ENCODE results near the gene COG5. TPM values are rescaled to one million over a fixed set of nuclear protein-coding genes. Genes with fewer than 3 reads are reported as not detected.

COG5 gene
- total and polyA plus RNA-seq, 2 of the 4 experiments (the other 2 are of a cell fraction): 18.5 to 27.4 TPM

- 100% methylated on average over 2 of the region's 5 CpGs; no CpG with 5 or more reads in 1 of the 2 experiments for WGBS, 2 experiments (ENCODE audit: extremely low coverage in 2 of 2, insufficient read length in 1 of 2)
- CTCF ChIA-PET: no interaction called here
Measured at GRCh38 chr7:107427462-107427861, 136.3 kb downstream of the COG5 start.

More at GRCh38 chr7:107427462-107427861, 136.3 kb downstream of the COG5 start:
- Histone ChIP-seq H2AFZ (replicated peaks; ENCODE audit: low read length, poor library complexity) (no peak overlapping the region), H3K56ac (ENCODE audit: extremely low read depth, insufficient read depth, low read length) (no peak overlapping the region), H4K8ac (ENCODE audit: low read depth in 2 of 2, low read length in 2 of 2) (no peak overlapping the region), H3K4me1 (ENCODE audit: control insufficient read depth, insufficient read depth, low read length) (no peaks in the 10 kb centered on the region), H2BK15ac (ENCODE audit: low read depth, low read length) (no peak overlapping the region), H2BK120ac (ENCODE audit: low read depth, low read length) (no peak overlapping the region), H3K4ac (ENCODE audit: low read depth, low read length) (no peak overlapping the region), H3K23ac (ENCODE audit: low read depth, low read length) (no peak overlapping the region), H4K91ac (ENCODE audit: insufficient read depth, low read depth, low read length) (no peak overlapping the region), H3K9ac (ENCODE audit: low read depth, low read length) (no peak overlapping the region), H3K4me2 (ENCODE audit: low read depth, low read length) (no peak overlapping the region), H3K36me3 (ENCODE audit: control insufficient read depth, insufficient read depth, low read length) (no peaks in the 10 kb centered on the region), H3K79me1 (ENCODE audit: low read depth in 1 of 2, low read length in 2 of 2) (peaks cover 3 to 24% of the 10 kb centered on the region in 2 experiments; a peak in 3 of 4 replicates), H3K18ac (ENCODE audit: low read depth, low read length) (no peak overlapping the region), H2BK20ac (ENCODE audit: low read depth, low read length) (no peak overlapping the region), H2AK9ac (replicated peaks; ENCODE audit: low read depth, low read length, poor library complexity) (peak overlapping the region; percentile 72), H4K20me1 (ENCODE audit: insufficient read depth, low read length) (no peaks in the 10 kb centered on the region; the same call in 1 of the 2 replicates), H3K27ac (ENCODE audit: insufficient read depth, low read length) (no peak overlapping the region), H3K14ac (replicated peaks; ENCODE audit: low read depth, low read length) (no peak overlapping the region), H3K27me3 (ENCODE audit: control insufficient read depth, insufficient read depth, low read length) (no peaks in the 10 kb centered on the region), H2BK5ac (ENCODE audit: low read depth, low read length, poor library complexity, severe bottlenecking) (no peak overlapping the region), H2AK5ac (ENCODE audit: low read depth, low read length) (no peak overlapping the region), H3K9me3 (ENCODE audit: control insufficient read depth, insufficient read depth, low read length) (no peaks in the 10 kb centered on the region), H3K9me1 (ENCODE audit: insufficient read depth, low read length) (peaks cover 5% of the 10 kb centered on the region; the same call in 1 of the 2 replicates), H3K4me3 (ENCODE audit: insufficient read depth, low read depth, low read length) (no peak overlapping the region), H4K5ac (ENCODE audit: low read depth, low read length) (no peak overlapping the region)
- ATAC-seq (ENCODE audit: low read depth) (no peak), DNase-seq (no peak)
- no TSS peak for BruUV-seq (replicated peaks)
- TF ChIP-seq MAZ (IDR thresholded peaks at IDR 0.05; ENCODE audit: borderline replicate concordance, low read depth, low read length) (no peak), BHLHE40 (IDR thresholded peaks at IDR 0.05; ENCODE audit: low read depth, low read length) (no peak), RFX5 (IDR thresholded peaks at IDR 0.05; ENCODE audit: low read depth, low read length) (no peak), NFE2L2 (IDR thresholded peaks at IDR 0.05; ENCODE audit: low read depth, low read length) (no peak), POLR2A (IDR thresholded peaks at IDR 0.05; ENCODE audit: low read depth, low read length) (no peak), MXI1 (IDR thresholded peaks at IDR 0.05; ENCODE audit: borderline replicate concordance, low read depth, low read length) (no peak), RAD21 (IDR thresholded peaks at IDR 0.05; ENCODE audit: low read length) (no peak), MAFK (IDR thresholded peaks at IDR 0.05; ENCODE audit: low read depth, low read length) (no peak), CHD1 (IDR thresholded peaks at IDR 0.05; ENCODE audit: low read depth, low read length) (no peak), CEBPB (IDR thresholded peaks at IDR 0.05; ENCODE audit: low read depth, low read length) (no peak), SMC3 (IDR thresholded peaks at IDR 0.05; ENCODE audit: low read depth, low read length) (no peak), CTCF (conservative IDR thresholded peaks at IDR 0.05; ENCODE audit: low read depth, low read length) (no peak), RCOR1 (IDR thresholded peaks at IDR 0.05; ENCODE audit: insufficient replicate concordance, low read length) (no peak), USF2 (IDR thresholded peaks at IDR 0.05; ENCODE audit: low read depth, low read length) (no peak), FOS (IDR thresholded peaks at IDR 0.05; ENCODE audit: low read depth, low read length) (no peak)
- in situ Hi-C loops (cut with MboI; ENCODE audit: low sequenced_read_pairs) (no loop called here), intact Hi-C loops (cut with micrococcal nuclease) (no loop called here), dilution Hi-C loops (cut with HindIII; ENCODE audit: low sequenced_read_pairs, unreplicated experiment) (no loop called here)
- POLR2A ChIA-PET (ENCODE audit: unreplicated experiment): no interaction called here

Data from IMR-90 (cell line).